ENCODE measurements around the gene CIB4.

The CIB4 gene

DNA sequence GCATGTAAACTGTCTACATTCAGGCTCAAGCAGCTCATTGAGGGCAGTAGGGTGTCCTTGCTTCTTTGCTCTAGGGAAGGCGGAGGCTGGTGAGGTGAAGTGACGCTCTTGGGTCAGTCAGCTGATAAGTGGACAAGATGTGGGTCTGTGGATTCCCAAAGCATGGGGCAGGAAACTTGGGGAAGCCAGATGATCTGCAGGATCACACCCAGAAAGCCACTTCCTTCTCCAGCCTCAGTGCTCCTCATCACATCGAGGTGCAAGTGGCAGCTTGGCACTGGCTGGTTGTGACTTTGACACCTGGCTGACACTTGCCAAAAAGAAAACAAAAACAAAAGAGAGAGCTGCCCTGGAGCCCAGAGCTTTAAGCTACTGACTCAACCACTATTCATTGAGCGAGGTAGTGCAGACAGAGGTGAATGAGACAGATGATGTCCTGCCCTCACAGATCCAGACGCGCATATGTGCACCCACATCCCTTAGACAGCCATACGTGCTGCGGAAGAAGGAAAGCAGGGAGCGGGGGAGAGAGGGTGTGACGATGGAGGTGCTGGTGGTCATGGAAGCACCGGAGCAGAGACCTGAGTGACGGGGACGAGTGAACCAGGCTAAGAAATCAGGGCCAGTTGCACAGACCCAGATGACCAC, 3.1 kb upstream of the CIB4 start:
- DNase-seq (ENCODE audit: insufficient read length, low spot score) (no peak), FAIRE-seq (no peak)

DNA sequence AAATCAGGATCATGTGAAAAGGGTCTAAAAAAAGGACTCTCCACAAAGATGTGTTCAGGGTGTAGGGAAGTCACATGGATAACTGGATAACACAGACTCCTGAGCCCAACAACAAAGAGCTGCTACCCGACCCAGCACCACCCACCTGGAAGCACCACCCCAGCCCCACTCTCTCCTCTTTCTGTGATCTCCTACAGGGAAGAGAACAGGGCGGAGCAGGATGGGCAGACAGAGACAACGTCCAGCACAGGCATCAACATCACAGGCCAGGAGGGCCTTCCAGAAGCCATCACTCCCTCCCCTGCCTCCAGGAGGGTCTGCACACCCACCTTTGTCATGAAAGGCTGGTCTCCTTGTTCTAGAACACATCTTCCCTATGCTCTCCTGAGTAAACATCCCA, 1.3 kb upstream of the CIB4 start:
- FAIRE-seq (no peak), DNase-seq (ENCODE audit: insufficient read length, low spot score) (no peak)

- no peak for DNase-seq (ENCODE audit: insufficient read length, low spot score)
- FAIRE-seq, result no peak
These were observed 828 bp downstream of the CIB4 start for GRCh38 chr2:26640331-26640745.

GRCh38 chr2:26639685-26640243, 1.4 kb downstream of the CIB4 start:
- DNase-seq (ENCODE audit: insufficient read length, low spot score) (no peak), FAIRE-seq (no peak)

GRCh38 chr2:26637811-26638310, 3.3 kb downstream of the CIB4 start:
- FAIRE-seq, result no peak
- no peak for DNase-seq (ENCODE audit: insufficient read length, low spot score)

DNA sequence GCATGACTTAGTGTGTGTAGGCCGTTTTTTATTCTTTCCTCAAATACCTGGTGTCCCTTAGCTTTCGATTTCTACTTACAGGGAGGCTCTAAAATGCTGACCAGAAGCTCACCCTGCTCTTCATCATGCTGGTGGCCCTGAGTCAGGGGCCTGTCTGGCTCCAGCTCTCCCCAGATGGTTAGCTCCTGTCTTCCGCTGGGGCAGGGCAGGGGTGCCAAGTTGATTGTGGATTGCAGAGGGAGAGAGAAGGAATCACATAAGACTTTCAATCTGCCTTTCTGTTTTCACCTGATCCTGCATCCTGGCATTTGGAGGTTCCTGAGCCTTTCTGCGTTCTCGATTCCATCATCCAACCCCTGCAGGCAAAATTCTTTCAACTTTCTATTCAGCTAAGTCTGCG, 4.2 kb downstream of the CIB4 start:
- no peak for FAIRE-seq
- DNase-seq (ENCODE audit: insufficient read length, low spot score), result no peak

DNA sequence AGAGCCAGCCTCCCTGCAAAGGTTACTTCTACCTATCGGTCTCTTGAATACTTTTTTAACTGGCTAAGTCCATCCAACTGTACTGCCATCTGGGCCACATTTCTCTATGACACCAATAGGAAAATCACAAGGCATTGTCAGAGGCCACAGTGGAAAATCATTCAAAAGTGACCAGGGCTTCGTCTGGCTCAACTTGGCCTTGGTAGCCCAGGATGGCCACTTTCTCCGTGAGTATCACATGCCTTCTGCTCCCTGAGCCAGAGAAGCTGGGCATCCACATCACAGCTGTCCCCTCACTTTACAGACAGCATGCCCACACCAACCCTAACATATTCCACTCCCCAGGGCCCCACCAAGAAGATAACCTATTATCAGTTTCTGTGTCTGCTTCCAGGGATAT, 5.8 kb downstream of the CIB4 start:
- FAIRE-seq, result no peak
- DNase-seq (ENCODE audit: insufficient read length, low spot score), result no peak

- DNase-seq (ENCODE audit: insufficient read length, low spot score), result no peak
- no peak for FAIRE-seq
These were observed 6.4 kb downstream of the CIB4 start for GRCh38 chr2:26634636-26635230.

- DNase-seq (ENCODE audit: insufficient read length, low spot score) (no peak), FAIRE-seq (no peak)
These were observed 7.1 kb downstream of the CIB4 start for GRCh38 chr2:26633993-26634595.

- DNase-seq (ENCODE audit: insufficient read length, low spot score) (no peak), FAIRE-seq (no peak)
These were observed 7.7 kb downstream of the CIB4 start for GRCh38 chr2:26633351-26633945.

DNA sequence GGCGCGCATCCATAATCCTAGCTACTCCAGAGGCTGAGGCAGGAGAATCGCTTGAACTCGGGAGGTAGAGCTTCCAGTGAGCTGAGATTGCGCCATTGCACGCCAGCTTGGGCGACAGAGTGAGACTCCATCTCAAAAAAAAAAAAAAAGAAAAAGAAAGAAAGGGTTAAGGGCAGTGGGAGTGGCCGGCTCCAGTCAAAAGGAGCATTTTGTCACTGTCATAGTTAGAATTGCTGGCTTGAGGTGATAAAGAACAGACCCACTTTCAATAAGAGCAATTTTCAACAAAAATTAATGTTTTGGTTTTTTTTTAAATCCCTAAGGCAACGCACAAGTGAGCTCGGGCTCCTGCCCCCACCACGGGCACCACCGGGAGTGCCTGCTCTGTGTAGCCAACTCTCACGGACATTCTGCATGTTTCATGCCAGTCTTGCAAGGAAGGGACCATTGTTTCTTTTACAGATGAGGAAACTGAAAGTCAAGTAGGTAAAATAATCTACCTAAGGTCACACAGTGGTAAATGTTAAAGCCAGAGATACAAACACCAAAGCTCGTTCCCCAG, 8.5 kb downstream of the CIB4 start:
- no peak for FAIRE-seq

GRCh38 chr2:26631401-26632170, 9.6 kb downstream of the CIB4 start:
- no peak for DNase-seq (ENCODE audit: insufficient read length, low spot score)
- FAIRE-seq, result no peak

More for the DNA sequence above, 8.5 kb downstream of the CIB4 start:
- no peak for DNase-seq (ENCODE audit: insufficient read length, low spot score)

DNA sequence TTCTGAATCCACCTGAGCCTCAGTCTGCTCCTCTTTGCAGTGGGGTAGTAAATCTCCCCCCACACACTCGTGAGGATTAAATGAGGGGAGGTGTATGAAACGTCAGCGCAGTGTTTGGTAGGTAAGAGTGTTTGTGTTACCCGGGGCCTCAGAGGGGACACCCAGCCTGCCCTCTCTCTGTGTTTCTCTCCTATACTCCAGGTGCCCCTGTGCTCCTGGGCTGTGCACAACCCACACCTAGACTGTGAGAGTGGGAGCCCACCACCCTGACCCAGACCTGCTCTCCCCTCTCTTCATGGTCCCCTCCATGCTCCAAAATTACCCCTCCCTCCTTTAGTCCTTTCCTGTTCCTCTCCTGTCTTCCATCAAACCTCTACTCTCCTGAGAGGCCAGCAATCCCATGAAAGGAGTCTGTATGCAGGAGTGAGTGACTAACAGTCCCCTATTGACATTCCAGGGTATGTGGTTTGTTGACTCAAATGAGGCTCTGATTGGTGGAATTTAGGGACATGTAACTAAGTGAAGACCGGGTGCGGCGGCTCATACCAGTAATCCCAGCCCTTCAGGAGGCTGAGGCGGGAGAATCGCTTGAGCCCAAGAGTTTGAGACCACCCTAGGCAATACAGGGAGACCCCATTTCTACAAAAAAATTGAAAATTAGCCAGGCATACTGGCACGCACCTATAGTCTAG, 10.4 kb downstream of the CIB4 start:
- FAIRE-seq (no peak), DNase-seq (ENCODE audit: insufficient read length, low spot score) (no peak)

GRCh38 chr2:26630235-26630634, 10.9 kb downstream of the CIB4 start:
- DNase-seq (ENCODE audit: insufficient read length, low spot score) (no peak), FAIRE-seq (no peak)

DNA sequence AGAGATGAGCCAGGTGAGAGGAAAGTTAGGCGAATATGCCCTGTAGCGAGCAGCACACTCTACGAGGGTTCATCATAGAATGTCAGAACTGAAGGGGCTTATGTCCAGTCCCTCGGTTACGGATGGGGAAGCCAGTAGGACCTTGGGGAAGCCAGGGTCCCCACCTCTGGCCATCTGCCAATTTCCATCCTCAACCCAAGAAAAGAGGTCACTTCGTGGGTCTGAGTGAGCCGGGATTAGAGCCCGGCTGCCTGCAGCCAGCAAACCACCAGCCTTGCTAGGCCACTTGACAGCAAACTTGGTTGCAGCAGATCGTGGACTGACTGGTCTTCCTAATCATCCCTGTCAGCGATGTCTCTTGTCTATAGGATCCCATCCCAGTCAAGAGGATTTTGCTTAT, 11.4 kb downstream of the CIB4 start:
- DNase-seq (ENCODE audit: insufficient read length, low spot score) (no peak), FAIRE-seq (no peak)

GRCh38 chr2:26629346-26629630, 11.9 kb downstream of the CIB4 start:
- FAIRE-seq (no peak), DNase-seq (ENCODE audit: insufficient read length, low spot score) (no peak)

GRCh38 chr2:26628561-26629345, 12.4 kb downstream of the CIB4 start:
- DNase-seq (ENCODE audit: insufficient read length, low spot score) (no peak), FAIRE-seq (no peak)

DNA sequence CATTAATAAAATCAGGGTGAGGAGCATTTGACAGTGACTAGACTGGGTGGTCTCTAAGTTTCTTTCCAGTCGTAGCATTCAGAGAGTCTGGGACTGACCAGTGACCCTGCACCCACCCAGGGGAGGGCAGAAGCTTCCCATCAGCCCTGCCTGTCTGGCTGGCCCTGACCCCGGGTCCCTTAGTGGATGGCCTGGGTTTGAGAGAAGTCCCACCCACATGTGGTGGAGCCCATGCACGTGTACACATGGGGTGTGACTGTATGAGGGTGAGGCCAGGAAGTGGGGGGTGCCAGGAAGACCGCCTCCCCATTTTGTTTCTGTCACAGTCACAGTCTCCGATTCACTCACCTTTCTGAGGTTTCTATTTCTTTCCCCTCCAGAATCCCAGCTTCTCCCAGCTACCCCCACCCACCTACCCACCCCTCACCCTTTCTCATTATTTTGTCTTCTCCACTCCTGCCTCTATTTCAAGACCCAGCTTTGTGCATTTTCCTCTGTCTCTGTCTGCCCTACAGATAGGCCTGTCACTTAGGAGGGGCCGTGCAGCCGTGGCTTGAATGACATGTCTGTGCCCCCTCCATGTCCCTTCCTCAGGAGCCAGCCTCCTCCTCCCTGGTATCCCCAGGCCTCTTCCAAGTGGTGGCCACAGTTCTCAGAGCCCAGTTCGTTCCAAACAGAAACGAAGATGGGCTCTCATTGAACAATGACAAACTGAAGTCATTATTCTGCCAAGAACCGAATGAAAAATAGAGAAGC, 13.6 kb downstream of the CIB4 start:
- FAIRE-seq, result no peak
- no peak for DNase-seq (ENCODE audit: insufficient read length, low spot score)

DNA sequence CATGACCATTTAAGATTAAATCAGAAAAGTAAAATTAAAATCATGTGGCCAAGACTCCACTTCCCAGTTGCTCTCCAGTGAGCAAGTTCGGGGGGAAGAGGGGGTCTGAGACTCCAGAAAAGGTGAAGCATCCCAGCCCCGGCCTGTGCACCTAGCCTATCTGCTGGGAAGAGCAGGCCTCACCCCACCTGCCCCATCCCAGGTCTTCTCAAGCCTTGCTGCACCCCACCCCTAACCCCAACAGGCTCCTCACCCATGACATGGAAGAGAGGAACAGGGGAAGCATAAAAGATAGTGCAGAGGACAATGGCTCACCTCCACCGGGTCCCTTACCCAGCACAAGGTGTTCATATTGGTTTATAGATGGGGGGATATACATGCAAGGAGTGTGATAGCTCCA, 14.6 kb downstream of the CIB4 start:
- FAIRE-seq (no peak), DNase-seq (ENCODE audit: insufficient read length, low spot score) (no peak)
